Upper lobe of left lung (tissue), 4 donors: ENCODE results near the gene NACC2.

ENCODE experiments used
- EP300 ChIP-seq, 4 donors: sonication (generic); formaldehyde crosslinking; IDR thresholded peaks; one replicate each; pipeline ENCODE4 v1.5.1; 2017; ENCODE audit warnings: antibody characterized with exemption in 4 of 4, control low read depth in 2 of 4
- POLR2A ChIP-seq, 4 donors: fragments of 450-650 bp; IDR thresholded peaks; one replicate each; pipeline ENCODE4 v1.5.1; 2016 to 2017; ENCODE audit warnings: antibody characterized with exemption in 4 of 4, mild to moderate bottlenecking in 2 of 4
- TF ChIP-seq, protein P1 (sequence below), 6 experiments: fragments of 450-650 bp in 4 of 6; fragments of 200-600 bp in 2 of 6; sonication (generic) in 2 of 6; IDR thresholded peaks; one replicate each; pipeline ENCODE4 v1.5.1; 2016 to 2019; ENCODE audit warnings: antibody characterized with exemption in 6 of 6

DNA sequence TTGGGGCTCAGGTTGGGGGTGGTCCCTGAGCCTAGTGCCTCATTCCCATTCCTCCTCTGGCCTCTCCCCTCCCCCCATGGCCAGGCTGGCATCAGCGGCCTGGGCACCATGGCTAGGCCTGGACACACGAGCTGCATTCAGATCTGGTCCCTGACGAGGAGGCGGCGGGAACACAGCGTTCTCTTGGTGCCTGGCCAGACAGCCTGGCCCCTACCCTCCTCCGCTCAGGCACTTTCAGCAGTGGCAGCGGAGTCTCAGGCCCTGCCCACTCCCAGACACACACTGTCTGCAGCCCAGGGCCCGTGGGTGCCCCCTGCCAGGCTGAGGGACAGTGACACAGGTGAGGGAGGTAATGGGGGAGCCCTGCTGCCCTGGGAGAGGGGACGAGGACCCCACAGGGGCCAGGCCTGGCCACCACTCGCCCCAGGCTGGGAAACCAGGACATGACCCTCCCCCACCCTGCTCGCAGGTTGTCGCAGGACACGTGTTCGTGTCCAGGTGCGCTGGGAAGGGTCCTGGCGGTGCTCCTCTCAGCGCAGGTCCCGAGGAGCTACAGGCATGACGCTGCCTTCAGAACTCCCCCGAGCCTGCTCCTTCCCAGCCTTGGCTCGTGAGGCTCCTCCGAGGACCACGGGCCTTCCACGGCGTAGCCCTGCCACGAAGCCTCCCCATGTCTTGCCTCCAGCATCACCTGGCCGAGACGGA lies 114.0 kb downstream of the NACC2 start:
- TF ChIP-seq POLR2A (IDR thresholded peaks at IDR 0.05) (no peak), EP300 (IDR thresholded peaks at IDR 0.05) (no peak)
- TF ChIP-seq, protein P1, sequence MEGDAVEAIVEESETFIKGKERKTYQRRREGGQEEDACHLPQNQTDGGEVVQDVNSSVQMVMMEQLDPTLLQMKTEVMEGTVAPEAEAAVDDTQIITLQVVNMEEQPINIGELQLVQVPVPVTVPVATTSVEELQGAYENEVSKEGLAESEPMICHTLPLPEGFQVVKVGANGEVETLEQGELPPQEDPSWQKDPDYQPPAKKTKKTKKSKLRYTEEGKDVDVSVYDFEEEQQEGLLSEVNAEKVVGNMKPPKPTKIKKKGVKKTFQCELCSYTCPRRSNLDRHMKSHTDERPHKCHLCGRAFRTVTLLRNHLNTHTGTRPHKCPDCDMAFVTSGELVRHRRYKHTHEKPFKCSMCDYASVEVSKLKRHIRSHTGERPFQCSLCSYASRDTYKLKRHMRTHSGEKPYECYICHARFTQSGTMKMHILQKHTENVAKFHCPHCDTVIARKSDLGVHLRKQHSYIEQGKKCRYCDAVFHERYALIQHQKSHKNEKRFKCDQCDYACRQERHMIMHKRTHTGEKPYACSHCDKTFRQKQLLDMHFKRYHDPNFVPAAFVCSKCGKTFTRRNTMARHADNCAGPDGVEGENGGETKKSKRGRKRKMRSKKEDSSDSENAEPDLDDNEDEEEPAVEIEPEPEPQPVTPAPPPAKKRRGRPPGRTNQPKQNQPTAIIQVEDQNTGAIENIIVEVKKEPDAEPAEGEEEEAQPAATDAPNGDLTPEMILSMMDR (IDR thresholded peaks at IDR 0.05): no peak
